SK-N-MC (cell line): Measurements from ENCODE around the gene MAML1.

Experiments
- EZH2 ChIP-seq: fragments of 200-600 bp; sonication (generic); IDR thresholded peaks from one replicate; pipeline ENCODE4 v1.6.1; 2017; ENCODE audit warnings: antibody characterized with exemption
- FOXP2 ChIP-seq: optimal IDR thresholded peaks from 2 replicates; pipeline ENCODE3; 2011; ENCODE audit warnings: mild to moderate bottlenecking, moderate library complexity; ENCODE audit not compliant: insufficient read depth; ENCODE audit errors: extremely low read length, control extremely low read depth
- POLR2AphosphoS5 ChIP-seq: IDR thresholded peaks from 2 replicates; pipeline ENCODE4 v1.6.1; 2012; ENCODE audit warnings: mild to moderate bottlenecking, low read depth, low read length, borderline replicate concordance

DNA sequence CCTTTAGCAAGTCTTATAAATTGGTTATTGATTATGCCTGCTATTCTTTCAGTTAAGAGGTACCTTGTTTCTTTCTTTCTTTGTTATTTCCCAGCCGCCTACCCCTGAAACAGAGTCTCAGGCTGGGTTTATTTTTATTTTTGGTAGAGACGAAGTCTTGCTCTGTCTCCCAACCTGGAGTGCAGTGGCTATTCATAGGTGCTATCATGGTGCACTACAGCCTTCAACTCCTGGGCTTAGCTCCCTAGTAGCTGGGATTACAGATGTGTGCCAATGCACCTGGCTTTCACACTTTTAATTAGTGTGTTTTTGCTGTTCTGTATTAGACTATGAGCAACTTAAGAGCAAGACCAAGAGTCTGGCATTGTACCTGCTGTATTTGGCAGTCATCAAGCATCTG, 14.2 kb downstream of the MAML1 start:
- TF ChIP-seq EZH2 (no peak), POLR2AphosphoS5 (no peak), FOXP2 (no peak)
